ENCODE results near the gene OTP. TPM values are rescaled to one million over a fixed set of nuclear protein-coding genes. Genes with fewer than 3 reads are reported as not detected.

The OTP gene
- total RNA-seq, 1 donor = not detected

DNA sequence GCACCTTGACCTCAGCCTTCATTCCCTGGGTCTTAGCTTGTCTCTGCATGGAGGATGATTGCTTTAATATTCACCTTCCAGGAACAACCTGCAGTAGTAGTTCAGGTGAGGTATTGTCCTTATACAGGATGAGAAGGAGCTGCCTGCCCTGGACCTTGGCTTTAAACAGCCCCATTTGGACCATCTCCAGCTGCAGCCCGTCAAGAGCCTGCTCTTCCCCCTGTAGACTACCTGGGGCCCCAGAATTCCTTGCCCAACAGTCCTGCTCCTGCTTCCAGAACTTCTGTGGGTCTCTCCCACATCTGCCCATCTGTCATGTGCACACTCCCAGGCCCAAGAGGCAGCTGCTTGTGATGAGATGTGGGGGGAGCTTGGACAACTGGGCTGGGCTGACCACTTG, 12.2 kb upstream of the OTP start:
- no peak overlapping the region for H3K4me3 ChIP-seq (ENCODE audit: insufficient read depth, low read length)
- no peak for DNase-seq (ENCODE audit: insufficient read length, low spot score, missing footprints)
- H4K20me1 ChIP-seq (ENCODE audit: insufficient read depth, low read length) = no peaks in the 10 kb centered on the region
- H3K27ac ChIP-seq (ENCODE audit: low read depth, low read length) = no peak overlapping the region
- no peaks in the 10 kb centered on the region for H3K4me1 ChIP-seq (ENCODE audit: insufficient read depth, low read length)
- H3K9me3 ChIP-seq (ENCODE audit: low read depth, low read length) = no peaks in the 10 kb centered on the region
- H3K36me3 ChIP-seq (ENCODE audit: insufficient read depth, low read length) = no peaks in the 10 kb centered on the region
- no peaks in the 10 kb centered on the region for H3K79me2 ChIP-seq (ENCODE audit: insufficient read depth, low read length)
- no peak overlapping the region for H2AFZ ChIP-seq (ENCODE audit: low read length)
- peaks cover 66% of the 10 kb centered on the region for H3K27me3 ChIP-seq (ENCODE audit: insufficient read depth, low read length)
- TF ChIP-seq CTCF (IDR thresholded peaks at IDR 0.05; ENCODE audit: extremely low read depth, low read depth, low read length) = no peak
- no peak overlapping the region for H3K4me2 ChIP-seq (ENCODE audit: insufficient read depth, low read length)

DNA sequence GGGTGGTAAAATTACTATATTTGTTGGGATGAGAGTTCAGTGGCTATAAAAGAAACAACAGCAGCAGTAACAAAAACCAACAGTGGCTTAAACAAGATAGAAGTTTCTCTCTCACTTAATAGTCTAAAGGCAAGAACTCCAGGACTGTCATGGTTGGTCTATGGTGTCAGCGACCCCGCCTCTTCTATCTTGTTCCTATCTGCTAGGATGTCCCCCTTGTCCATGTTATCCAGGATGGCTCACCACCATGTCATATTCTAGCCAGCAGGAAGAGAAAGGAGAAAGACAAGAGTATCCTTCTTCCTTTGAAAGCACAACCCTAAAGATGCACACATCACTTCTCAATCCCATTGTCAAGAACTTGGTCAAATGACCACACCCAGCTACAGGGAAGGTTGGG, 11.3 kb upstream of the OTP start:
- Histone ChIP-seq H4K20me1 (ENCODE audit: insufficient read depth, low read length) (no peaks in the 10 kb centered on the region), H3K27me3 (ENCODE audit: insufficient read depth, low read length) (peaks cover 71% of the 10 kb centered on the region), H3K9me3 (ENCODE audit: low read depth, low read length) (no peaks in the 10 kb centered on the region), H3K4me1 (ENCODE audit: insufficient read depth, low read length) (no peaks in the 10 kb centered on the region), H3K79me2 (ENCODE audit: insufficient read depth, low read length) (no peaks in the 10 kb centered on the region), H2AFZ (ENCODE audit: low read length) (no peak overlapping the region), H3K4me2 (ENCODE audit: insufficient read depth, low read length) (no peak overlapping the region), H3K4me3 (ENCODE audit: insufficient read depth, low read length) (no peak overlapping the region), H3K36me3 (ENCODE audit: insufficient read depth, low read length) (no peaks in the 10 kb centered on the region), H3K27ac (ENCODE audit: low read depth, low read length) (no peak overlapping the region)
- no peak for DNase-seq (ENCODE audit: insufficient read length, low spot score, missing footprints)
- no peak for TF ChIP-seq CTCF (IDR thresholded peaks at IDR 0.05; ENCODE audit: extremely low read depth, low read depth, low read length)

- TF ChIP-seq CTCF (IDR thresholded peaks at IDR 0.05; ENCODE audit: extremely low read depth, low read depth, low read length) = no peak
- Histone ChIP-seq H3K4me3 (ENCODE audit: insufficient read depth, low read length) (no peak overlapping the region), H3K4me1 (ENCODE audit: insufficient read depth, low read length) (no peaks in the 10 kb centered on the region), H3K4me2 (ENCODE audit: insufficient read depth, low read length) (no peak overlapping the region), H3K79me2 (ENCODE audit: insufficient read depth, low read length) (no peaks in the 10 kb centered on the region), H4K20me1 (ENCODE audit: insufficient read depth, low read length) (no peaks in the 10 kb centered on the region), H3K36me3 (ENCODE audit: insufficient read depth, low read length) (no peaks in the 10 kb centered on the region), H3K27me3 (ENCODE audit: insufficient read depth, low read length) (peaks cover 96% of the 10 kb centered on the region), H3K27ac (ENCODE audit: low read depth, low read length) (no peak overlapping the region), H3K9me3 (ENCODE audit: low read depth, low read length) (no peaks in the 10 kb centered on the region), H2AFZ (ENCODE audit: low read length) (no peak overlapping the region)
- DNase-seq (ENCODE audit: insufficient read length, low spot score, missing footprints) = no peak
Observed at GRCh38 chr5:77645995-77646639, 7.6 kb upstream of the OTP start.

DNA sequence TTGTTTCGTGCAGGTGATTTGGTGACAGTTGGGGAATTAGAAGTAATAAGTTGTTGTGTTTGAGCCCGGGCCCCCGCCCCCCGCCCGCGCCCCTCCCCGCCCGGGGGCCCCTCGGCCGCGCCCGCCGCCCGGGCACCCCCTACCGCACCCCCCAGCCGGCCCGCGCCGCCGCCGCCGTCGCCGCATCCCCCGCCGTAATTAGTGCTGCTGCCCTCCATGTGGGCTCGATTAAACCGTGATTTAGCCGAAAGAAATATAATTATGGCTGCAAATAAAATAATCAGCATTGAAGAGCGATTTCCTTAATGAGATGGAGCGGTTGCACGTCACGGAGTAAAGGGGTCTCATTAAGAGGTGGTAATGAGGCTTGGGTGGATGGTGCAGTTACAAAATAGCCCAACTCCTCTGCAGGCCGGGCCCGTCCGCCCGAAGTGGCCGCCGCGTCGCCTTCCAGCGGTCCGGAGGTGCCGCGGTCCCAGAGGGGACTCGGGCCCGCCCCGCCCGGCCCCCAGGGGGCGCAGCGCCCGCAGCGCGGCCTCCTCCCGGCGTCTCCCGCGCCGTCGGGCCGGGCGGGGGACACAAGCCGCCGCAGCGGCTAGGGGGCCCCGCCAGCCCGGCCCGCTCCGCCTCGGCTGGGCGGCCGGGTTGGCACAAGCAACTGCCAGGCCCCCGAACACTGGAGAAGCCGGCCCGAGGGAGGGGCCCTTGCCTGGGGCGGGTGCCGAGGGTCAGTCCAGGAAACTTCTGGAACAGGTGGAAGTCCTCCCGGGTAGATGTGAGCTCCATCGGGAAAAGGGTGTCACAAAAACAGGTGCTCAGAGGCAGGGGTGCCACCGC, 6.9 kb upstream of the OTP start:
- Histone ChIP-seq H3K9me3 (ENCODE audit: low read depth, low read length) (no peaks in the 10 kb centered on the region), H3K4me2 (ENCODE audit: insufficient read depth, low read length) (peak overlapping the region; percentile 77), H3K4me3 (ENCODE audit: insufficient read depth, low read length) (peak overlapping the region; percentile 28), H2AFZ (ENCODE audit: low read length) (no peak overlapping the region), H3K27me3 (ENCODE audit: insufficient read depth, low read length) (peaks cover 96% of the 10 kb centered on the region), H3K27ac (ENCODE audit: low read depth, low read length) (no peak overlapping the region), H3K4me1 (ENCODE audit: insufficient read depth, low read length) (no peaks in the 10 kb centered on the region), H3K79me2 (ENCODE audit: insufficient read depth, low read length) (no peaks in the 10 kb centered on the region), H3K36me3 (ENCODE audit: insufficient read depth, low read length) (no peaks in the 10 kb centered on the region), H4K20me1 (ENCODE audit: insufficient read depth, low read length) (peaks cover 3% of the 10 kb centered on the region)
- peak; percentile 93 for DNase-seq (ENCODE audit: insufficient read length, low spot score, missing footprints)
- peak; percentile 21 for TF ChIP-seq CTCF (IDR thresholded peaks at IDR 0.05; ENCODE audit: extremely low read depth, low read depth, low read length)
